Endothelial cell of hepatic sinusoid (primary cell): ENCODE results near the gene EEIG1.

ENCODE experiments used
- in situ Hi-C: cut with HindIII; loops from 2 replicates; pipeline ENCODE4 v1.10.0; 2017; ENCODE audit warnings: low sequenced_read_pairs

Gene EEIG1

DNA sequence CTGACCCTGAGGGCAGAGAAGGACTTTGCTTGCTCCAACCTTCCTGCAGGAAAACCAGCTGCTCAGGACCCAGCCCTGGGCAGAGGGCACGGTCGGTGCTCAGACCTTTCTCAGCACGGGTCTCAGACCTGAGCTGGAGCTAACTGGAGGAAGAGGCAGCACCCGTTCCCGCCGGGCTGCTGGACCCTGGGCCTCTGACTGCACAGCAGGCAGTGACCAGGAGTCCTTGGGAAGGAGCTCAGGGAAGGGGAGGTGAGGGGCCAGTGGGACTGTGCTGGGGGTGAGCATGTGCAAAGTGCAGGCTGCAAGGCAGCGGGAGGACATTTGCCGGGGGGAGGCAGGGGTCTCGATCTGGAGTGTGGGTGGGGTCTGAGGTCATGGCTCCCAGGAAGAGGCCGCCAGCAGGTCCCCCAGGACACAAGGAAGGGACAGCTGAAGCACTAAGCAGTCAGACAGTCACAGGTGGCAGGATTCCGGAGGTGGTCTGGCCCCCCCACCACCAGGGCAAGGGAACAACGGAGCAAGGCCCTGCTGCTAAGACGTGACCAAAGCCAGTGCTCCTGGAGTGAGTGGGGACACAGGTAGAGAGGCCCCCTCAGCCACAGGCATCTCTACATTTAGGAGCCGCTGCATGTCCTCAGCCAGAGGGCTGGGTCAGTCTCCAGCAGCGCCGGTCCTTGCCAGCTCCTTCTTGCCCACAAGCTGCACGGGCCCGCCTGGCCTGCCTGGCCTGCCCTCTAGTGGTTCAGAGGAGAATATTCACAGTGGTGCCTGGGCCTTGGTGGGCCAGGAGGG is 38.4 kb downstream of the EEIG1 start:
- in situ Hi-C loops, result loop anchor here (25.0 kb wide), 1 partner anchor 180 kb away; no protein-coding TSS in a partner anchor

DNA sequence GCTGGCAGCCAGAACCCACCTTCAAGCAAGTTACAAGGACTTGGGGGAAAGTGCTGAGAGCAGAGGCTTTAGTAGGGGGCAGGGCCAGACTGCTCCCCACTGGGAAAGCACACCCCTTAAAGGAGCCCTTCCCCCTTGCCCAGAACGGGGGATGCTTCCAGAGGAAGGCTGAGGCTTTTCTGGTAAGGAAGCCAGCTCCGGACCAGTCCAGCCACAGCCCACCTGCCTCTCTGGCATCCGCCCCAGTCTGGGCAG is 38.9 kb downstream of the EEIG1 start:
- in situ Hi-C loops, result loop anchor here (25.0 kb wide), 1 partner anchor 180 kb away; no protein-coding TSS in a partner anchor

DNA sequence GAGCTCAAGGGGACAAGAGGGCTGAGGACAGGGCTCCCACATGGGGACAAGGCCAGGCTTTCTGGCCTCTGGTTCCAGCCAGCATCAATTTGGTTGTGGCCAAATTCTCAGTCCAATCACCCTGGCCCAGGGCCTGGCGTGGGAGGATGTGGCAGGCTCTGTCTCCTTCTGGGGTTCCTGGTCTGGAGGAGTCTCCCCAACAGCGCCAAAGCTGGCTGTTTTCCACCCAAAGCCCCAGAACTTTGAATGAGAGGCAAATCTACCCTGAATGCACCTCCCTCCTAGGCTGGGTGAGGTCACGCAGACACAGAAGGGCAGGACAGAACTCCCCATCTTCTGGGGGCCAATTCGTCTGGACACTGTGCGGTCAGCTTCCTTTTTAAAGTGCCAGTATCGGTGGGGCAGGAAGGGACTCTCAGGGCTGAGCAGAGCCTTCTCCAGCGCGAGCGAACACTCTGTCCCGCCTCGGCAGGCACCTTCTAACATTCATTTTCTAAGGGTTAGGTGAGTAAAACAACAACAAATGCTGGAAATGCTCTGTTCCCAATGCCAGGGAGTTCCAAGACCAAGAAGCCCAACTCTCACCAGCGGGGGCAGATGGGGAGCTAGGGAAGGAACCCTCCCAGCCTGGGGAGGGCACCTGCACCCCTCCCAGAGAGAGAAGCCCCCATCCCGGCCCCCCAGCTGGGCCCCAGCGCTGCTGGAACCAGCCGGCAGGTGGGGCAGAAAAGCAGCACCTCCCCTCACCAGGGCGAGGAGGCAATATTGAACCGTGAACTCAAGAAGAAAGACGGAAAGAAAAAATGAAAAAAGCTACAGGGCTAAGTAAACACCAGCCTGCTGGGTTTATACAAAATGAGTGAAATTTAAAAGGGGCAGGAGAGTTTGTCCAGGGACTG is 39.5 kb downstream of the EEIG1 start:
- in situ Hi-C loops, result loop anchor here (25.0 kb wide), 1 partner anchor 179 kb away; no protein-coding TSS in a partner anchor

DNA sequence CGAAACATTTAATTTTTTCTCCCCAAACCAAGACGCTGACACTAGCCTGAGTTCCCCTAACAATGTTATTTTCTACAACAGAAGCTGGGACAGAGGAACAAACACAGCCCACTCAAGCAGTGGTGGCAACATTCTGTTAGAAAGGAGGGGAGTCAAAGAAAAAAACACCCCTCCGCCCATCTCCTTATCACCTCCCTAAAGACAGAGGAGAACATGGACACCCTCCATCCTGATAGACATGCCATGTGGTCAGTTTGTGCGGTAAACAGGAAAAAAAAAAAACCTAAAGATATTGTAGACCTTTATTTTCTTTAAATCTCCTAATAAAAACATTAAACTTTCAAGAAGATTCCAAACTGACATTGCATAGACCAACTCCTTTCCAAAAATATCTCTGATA is 40.2 kb downstream of the EEIG1 start:
- in situ Hi-C loops, result loop anchor here (25.0 kb wide), 1 partner anchor 178 kb away; no protein-coding TSS in a partner anchor

DNA sequence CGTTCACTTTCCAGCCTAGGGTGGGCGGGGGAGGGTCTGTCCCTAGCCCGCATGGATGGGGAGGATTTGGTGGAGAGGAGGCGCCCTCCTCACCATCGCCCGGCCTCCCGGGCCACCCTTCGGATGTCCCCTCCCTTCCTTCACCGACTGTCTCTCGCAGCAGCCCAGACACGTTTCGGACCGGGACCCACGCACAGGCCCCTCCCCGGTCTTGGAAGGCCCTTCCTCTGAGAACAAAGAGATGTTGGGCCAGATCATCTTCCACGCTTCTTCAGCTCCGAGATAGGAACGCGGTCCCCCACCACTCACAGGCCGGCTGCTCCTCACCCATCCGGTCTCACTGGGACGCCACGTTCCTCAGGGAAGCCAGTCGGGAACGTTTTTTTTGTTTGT is 42.5 kb downstream of the EEIG1 start:
- in situ Hi-C loops, result loop anchor here (5.0 to 25.0 kb wide), 3 partner anchors 44 to 176 kb away; partner anchors contain the start of gene EEIG1

DNA sequence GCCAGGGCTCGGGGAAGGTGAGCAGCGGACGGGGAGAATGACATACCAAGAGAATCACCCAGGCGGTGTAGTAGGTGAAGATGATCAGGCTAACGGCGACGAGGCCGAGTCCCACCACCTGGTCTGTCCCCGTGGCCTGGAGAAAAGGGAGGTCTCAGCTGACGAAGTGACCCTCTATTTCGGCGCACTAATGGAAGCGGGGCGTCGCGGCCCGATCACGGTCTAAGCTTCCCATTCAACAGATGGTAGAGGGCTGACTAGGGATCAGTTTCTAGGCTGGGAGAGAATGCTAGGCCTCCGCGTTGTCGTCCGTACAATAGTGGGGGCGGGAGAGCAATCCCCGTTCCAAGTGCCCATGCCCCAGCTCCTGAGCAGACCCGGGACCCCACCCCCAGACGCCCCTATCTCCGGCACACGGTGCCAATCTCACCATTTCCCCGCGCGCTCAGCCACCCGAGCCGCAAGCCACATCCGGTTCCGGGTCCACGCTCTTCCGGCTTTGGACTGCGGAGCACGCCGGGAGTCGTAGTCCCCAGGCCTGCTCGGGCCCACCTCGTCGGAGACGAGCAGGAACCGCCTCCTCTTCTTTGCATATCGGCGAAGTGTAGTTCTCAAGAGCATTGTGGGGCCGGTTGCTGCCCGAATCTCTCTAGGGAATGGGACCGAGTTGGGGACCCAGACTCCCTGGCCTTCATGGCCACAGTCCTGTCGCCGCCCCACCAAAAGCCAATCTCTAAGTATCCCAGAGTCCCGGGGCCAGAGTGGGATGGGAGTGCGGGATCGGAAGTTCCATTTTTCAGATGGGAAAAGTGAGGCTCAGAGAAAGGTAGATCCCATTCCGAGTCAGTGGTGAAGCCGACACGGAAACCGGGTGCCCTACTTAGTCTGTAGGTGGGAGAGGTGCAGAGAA is 43.1 kb downstream of the EEIG1 start, which contains the start of gene DPM2:
TSS of gene DPM2 (minus strand) at position 467 of the 910 bp plus-strand sequence. CDS start at position 433, 34 bp downstream.
- in situ Hi-C loops, result loop anchor here (5.0 to 25.0 kb wide), 3 partner anchors 45 to 175 kb away; partner anchors contain the start of gene EEIG1

DNA sequence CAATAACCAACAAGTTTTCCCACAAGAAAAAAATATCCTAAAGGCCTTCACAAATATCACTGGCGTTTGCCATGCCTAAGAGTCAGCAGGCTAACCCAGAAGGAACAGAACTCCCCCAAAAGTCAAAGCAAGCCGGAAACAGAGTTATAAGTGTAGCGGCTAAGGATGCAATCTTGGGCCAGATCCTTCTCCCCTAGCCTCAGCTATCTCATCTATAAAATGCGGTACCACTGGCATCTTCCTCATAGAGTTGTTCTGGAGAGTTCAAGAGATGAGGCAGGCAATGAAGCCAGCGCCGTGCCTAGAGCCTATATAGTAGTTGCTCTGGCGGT is 43.8 kb downstream of the EEIG1 start:
- in situ Hi-C loops, result loop anchor here (5.0 to 25.0 kb wide), 3 partner anchors 45 to 175 kb away; partner anchors contain the start of gene EEIG1

DNA sequence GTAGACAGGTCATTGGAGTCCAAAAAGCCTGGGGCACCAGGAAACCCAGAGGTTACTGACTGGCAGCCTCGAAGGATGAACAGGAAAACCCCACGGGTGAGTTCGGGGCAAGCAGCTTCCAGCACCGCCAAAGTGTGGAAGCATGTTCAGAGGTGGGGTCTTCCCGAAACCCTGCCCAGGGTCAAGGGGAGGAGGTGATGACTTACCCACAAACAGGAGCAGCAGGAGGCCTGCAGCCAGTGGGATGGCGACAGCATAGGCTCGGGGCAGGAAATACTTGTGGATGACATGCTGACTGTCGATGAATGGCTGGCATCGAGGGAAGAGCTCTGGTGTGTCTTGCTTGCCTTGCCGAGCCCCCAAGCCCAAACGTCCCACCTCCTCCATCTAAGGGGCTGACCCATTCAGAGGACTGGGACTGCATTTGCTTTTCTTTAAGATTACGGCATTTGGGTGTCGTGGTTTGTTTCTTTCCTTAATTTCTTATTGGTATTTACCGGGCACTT is 44.4 kb downstream of the EEIG1 start:
- in situ Hi-C loops, result loop anchor here (5.0 to 25.0 kb wide), 3 partner anchors 46 to 174 kb away; partner anchors contain the start of gene EEIG1

DNA sequence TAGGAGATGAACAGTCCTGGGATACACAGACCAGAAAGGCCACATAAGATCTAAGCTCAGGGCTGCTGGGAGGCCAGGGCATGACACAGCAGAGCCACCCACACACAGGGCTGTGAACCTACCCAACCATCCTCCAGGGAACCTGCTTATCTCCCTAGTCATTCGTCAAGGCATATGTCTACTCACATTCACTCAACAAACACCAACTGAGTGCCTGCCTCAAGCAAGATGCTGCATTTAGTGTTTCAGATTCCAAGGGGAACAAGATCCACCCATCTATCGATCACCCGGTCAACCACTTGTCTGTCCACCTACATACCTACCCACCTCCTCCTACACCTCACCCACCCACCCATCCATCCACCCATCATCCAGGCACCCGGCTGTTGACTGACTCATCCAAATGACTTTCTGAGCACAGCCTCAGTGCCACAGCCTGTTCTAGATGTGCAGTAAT is 45.0 kb downstream of the EEIG1 start:
- in situ Hi-C loops, result loop anchor here (5.0 to 25.0 kb wide), 3 partner anchors 47 to 173 kb away; partner anchors contain the start of gene EEIG1

DNA sequence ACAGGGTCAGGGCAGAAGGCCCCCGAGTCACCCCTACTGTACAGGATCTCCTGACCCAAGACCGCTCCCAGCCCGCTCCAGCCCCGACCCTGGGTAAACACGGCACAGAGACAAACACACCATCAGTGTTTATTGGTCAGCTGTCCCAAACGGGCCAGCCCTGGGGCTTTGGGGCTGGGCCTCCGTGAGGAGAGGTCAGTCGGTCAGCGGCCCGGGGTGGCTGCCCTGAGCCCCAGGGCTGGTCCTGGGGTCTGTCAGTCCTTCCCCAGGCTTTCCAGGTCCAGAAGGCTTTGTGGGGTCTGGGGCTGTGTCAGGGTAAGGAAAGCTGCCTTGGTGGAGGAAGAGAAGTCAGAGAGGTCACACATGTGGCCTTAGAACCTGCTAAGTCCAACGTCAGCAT is 45.8 kb downstream of the EEIG1 start:
- in situ Hi-C loops, result loop anchor here (5.0 to 25.0 kb wide), 3 partner anchors 47 to 173 kb away; partner anchors contain the start of gene EEIG1

DNA sequence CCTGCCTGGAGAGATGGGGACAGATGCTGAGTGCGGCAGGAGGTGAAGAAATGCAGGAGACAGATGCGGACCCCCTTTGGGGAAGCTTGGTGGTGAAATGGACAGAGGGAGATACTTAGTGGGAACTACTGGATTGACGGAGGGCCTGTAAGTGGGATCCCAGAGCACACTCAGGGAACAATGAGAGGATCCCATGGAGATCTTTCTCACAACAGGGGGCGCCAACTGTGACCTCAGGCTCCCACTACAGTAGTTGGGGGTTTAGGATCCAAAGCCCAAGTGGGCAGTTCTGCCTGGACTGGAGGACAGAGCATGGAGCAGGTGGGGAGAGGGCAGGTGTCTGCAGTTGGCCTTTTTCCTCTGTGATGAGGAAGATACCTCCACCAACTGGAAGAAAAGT is 46.5 kb downstream of the EEIG1 start:
- in situ Hi-C loops, result loop anchor here (10.0 to 25.0 kb wide), 2 partner anchors 111 to 172 kb away; no protein-coding TSS in a partner anchor

DNA sequence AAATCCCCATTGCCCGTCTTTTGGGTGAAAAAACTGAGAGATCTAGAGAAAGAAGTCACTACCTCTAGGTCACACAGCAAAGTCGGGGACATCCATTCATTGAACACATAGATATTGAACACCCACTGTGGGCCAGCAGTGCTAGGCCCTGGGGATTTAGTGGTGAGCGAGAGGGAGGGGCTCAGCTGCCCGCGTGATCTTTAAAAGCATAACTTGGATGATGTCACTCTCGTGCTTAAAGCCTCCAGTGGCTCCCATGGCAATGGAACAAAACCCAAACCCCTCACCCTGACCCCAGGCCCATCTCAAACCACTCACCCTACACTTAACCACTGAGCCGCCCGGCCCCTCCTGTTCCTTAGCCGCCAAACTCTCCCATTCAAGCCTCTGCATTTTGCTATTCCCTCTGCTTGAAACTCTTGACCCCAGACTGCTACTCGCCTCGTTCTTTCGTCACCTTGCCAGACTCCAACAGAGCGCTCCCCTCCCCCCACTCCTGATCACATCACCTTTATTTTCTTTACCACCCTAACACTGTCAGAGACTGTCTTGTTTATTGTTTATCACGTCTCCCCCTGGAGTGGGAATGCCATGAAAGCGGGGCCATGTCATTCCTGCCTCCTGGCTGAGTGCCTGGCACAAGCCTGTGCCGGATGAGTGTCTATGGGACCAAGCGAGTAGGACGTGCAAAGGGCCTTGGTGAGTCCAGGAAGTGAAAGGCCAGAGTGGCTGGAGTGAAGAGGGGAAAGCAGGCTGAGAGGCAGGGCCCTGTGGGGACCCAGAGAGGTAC is 49.5 kb downstream of the EEIG1 start:
- in situ Hi-C loops, result loop anchor here (10.0 to 25.0 kb wide), 2 partner anchors 114 to 169 kb away; no protein-coding TSS in a partner anchor
